Right renal cortex interstitium (tissue), 3 donors: Measurements from ENCODE around the gene CMTM1. TPM values are rescaled to one million over a fixed set of nuclear protein-coding genes. Genes with fewer than 3 reads are reported as not detected.
A peak's percentile ranks its signal among the peaks of the same experiment; 100 is the strongest.
"Not testable (repeated sequence)": the region's sequence is repeated elsewhere in the genome, so short reads cannot be mapped to it uniquely, and the experiment has no call there.

ENCODE experiments used
- DNase-seq, 3 donors: peaks; one replicate each; pipeline ENCODE4 v3.0.0-alpha.2; 2013; ENCODE audit warnings: low read depth in 3 of 3, low spot score in 2 of 3
- polyA plus RNA-seq, 3 donors: library from polyadenylated mRNA; unstranded; fragments of 120-200 nt; gene quantifications; one replicate each; pipeline ENCODE4 v1.2.1, GENCODE V29; 2013; ENCODE audit not compliant: insufficient read length in 3 of 3

CMTM1 gene
- polyA plus RNA-seq, 3 donors: 3.9 to 5.4 (median 4.8) TPM

DNA sequence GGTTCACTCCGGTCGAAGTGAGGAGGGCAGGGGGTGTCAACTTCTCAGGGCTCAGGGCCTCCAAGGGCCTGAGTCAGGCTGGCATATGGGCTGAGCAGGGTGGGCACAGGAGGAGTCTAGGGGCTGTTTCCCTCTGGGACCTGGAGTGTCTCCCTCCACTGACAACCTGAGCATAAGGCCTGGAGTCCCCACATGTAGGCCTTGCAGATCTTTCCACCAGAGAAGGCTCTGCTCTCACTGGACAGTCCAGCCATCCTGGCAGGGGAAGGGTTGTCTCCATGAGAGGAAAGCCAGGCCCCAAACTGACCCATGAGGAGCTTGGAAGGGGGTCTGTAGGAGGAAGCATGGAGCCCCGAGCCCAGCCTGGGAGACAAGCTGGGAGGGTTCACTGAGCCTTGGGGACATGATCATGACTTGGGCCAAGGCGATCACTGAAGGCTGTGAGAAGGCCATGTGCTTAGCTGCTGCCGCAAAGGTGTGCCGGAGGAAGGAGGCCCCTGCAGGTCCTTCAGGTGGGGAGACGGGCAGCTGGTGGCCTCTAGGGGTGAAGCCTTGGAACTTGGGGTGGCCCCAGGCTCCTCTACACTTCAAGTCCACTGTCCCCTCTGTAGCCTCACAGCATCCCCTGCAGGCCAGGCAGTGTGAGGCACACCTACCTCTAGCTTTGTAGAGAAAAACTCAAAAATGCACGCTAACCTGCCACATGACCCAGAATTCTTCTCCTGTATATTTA, 22.9 kb downstream of the CMTM1 start:
- no peak for DNase-seq

DNA sequence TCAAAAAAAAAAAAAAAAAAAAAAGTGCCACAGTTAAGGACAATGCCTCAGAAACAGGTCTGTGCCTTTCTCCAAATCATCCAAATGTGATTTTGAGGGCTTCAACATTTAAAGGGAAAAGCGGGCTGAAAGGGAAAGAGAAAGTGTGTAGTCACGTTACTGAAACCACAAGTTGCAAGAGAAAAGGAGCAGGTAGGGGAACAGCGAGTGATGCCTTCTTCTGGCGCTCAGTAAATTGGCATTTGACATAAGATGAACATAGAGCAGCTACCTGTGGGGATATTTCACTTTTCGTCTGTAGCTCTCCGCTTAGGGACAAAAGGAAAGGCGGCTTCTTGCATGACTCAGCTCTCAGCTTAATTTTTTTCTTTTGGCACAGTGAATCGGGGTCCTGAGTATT, 24.1 kb downstream of the CMTM1 start:
- no peak for DNase-seq

DNA sequence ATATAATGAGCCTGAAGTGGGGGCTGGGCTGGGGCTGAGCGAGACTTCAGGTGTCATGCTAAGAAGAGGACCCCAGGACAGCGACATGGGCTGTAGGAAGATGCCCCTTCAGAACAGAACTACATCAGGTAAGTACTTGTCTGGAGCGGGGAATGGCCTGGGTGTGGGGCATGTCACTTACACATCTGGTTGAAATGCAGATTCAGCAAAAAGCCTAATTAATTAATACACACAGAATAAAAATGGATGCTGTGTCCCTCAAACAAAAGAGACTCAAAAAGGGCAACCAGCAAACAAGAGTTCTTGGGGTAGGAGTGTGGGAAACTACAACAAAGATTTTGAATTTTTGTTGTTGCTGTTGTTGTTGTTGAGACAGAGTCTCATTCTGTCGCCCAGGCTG, 24.8 kb downstream of the CMTM1 start:
- no peak for DNase-seq

DNA sequence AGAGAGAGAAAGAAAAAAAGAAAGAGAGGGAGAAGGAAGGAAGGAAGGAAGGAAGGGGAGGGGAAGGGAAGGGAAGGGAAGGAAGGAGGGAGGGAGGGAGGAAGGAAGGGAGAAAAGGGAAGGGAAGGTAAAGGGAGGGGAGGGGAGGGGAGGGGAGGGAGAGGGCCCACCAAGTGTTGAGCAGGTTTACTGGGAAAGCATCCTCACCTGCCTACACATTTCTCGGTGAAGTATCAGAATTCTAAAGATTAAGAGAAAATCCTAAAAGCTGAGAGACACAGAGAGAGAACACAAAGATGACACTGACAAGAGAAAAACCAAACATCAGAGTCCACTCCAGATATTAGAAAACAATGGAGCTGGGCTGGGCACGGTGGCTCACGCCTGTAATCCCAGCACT, 26.0 kb downstream of the CMTM1 start:
- DNase-seq: no peak

DNA sequence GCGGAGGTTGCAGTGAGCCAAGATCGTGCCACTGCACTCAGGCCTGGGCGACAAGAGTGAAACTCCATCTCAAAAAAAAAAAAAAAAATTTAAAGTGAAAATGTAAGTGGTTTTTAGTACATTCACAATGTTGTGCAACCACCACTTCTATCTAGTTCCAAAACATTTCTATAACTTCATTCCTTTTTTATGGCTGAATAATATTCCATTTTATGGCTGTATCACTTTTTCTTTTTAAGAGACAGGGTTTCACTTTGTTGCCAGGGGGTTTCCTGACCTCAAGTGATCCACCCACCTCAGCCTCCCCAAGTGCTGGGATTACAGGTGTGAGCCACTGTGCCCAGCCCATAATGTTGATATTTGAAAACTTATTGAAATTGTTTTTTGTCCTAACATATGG, 26.6 kb downstream of the CMTM1 start:
- DNase-seq: no peak

DNA sequence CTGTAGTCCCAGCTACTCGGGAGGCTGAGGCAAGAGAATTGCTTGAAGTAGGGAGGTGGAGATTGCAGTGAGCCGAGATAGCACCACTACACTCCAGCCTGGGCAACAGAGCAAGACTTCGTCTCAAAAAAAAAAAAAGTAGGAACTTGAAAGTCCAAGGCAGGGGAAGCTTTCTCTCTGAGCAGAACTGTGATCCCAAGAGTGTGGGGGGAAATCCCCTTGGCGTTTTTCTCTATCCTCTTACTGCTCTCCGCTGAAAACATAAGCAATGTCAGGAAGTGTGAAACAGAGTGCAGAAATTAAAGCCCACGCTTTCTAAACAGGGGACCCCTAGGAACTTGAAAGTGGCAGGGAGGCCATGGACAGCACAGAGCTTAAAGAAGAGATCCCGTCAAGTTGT, 28.5 kb downstream of the CMTM1 start:
- DNase-seq: no peak

DNA sequence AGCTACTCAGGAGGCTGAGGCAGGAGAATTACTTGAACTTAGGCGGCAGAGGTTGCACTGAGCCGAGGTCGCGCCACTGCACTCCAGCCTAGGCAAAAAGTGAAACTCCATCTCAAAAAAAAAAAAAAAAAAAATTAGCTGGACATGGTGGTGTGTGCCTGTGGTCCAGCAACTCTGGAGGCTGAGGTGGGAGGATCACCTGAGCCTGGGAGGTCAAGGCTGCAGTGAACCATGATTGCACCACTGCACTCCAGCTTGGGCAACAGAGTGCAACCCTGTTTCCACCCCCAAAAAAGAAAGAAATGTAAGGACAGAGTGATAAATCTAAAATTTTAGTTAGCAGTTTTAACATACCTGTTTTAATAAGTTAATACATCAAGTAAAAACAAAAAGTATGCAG, 30.3 kb downstream of the CMTM1 start:
- not testable (repeated sequence) for DNase-seq

DNA sequence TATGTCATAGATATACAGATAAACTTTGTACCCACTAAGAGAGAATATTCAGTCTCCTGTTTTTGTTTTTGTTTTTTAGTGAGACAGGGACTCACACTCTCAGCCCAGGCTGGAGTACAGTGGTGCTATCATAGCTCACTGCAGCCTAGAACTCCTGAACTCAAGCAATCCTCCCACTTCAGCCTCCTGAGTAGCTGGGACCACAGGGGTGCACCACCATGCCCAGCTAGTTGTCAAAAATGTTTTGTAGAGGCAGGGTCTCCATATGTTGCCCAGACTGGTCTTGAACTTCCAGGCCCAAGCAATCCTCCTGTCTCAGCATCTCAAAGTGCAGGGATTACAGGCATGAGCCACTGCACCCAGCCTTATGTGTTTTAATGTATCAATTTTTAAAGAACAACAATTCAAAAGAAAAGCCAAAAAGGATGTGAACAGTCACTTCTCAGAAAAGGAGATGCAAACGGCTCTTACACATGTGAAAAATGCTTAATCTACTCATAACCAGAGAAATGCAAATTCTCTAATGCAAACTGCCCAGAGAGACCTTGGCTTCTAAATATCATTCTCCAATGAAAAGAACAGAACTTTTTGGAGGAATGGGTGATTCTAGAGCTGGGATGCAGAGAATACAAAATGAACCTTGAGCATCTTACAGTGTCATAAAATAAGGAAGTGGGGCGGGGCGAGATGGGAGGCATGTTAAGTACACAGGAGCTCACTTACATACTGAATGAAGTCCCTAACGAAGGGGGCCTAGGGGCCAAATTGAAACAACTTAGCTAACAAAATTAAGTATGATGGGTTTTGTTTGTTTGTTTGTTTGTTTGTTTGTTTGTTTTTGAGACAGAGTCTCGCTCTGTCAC, 31.0 kb downstream of the CMTM1 start:
- no peak for DNase-seq

DNA sequence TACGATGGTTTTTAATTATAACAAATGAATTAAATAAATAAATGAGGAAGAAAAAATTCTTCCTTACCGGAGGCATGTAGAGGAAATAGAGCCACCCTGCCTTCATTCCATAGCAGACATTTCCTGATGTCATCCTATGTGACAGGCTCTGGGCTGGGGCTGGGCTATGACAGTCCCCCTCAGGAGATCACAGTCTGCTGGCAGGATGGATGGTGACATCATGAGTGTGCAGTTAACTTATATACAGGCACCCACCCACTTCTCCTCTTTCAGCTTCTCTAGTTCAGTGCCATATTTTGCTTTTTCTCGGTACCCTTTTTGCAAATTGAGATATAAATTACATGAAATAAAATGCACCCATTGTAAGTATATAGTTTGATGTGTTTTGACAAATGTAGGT, 31.9 kb downstream of the CMTM1 start:
- no peak for DNase-seq

DNA sequence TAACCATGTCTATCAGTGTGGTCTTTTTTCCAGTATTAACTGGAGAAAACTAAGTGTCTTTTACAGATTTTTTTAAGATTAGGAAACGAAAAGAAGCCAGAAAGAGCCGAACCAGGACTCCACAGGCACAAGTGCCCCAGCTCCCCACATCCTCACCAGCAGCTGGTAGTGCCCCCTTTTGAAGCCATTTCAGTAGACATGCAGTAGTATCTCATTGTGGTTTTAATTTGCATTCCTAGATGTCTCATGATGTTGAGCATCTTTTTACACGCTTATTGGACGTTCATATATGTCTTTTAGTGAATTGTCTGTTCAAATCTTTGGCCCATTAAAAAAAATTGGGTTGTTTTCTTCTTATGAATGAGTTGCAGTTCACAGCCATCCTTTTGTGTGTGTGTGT, 33.5 kb downstream of the CMTM1 start:
- DNase-seq: no peak

DNA sequence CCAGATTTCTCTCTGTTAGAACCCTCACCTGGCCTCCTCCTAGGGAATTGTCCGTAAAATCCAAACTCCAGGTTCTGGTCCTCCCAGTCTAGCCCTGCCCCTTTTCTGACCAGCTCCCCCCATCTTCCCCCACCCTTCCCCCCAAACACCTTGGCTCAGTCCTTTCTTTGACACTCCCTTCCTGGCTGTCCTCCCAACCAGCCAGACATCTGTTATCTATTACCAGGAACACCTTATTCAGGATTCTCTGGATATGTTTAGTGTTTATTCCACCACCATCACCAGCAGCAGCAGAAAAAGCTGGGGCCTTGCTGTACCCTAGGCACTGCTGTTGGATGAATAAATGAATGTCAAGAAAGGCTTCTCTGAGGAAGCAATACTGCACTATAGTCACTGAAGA, 34.2 kb downstream of the CMTM1 start:
- no peak for DNase-seq

DNA sequence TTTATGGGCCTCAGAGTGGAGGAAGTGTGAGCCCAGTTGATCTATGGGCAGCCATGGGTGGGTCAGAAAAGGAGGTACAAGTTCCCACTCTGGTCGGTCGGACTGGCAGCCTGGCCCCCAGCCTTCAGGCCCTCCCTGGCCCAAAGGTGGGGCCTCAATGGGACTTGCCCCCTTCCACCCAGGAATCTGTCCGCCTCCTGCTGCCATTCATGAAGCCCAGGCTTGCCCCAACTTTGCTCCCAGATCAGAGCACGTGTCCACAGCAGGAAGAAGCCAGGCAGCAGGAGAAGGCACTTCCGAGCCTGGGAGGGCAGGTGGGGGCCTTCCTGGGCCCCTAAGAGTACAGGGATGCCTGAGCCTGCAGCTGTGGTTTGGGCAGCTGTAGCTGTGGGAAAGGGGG, 35.2 kb downstream of the CMTM1 start:
- no peak for DNase-seq

DNA sequence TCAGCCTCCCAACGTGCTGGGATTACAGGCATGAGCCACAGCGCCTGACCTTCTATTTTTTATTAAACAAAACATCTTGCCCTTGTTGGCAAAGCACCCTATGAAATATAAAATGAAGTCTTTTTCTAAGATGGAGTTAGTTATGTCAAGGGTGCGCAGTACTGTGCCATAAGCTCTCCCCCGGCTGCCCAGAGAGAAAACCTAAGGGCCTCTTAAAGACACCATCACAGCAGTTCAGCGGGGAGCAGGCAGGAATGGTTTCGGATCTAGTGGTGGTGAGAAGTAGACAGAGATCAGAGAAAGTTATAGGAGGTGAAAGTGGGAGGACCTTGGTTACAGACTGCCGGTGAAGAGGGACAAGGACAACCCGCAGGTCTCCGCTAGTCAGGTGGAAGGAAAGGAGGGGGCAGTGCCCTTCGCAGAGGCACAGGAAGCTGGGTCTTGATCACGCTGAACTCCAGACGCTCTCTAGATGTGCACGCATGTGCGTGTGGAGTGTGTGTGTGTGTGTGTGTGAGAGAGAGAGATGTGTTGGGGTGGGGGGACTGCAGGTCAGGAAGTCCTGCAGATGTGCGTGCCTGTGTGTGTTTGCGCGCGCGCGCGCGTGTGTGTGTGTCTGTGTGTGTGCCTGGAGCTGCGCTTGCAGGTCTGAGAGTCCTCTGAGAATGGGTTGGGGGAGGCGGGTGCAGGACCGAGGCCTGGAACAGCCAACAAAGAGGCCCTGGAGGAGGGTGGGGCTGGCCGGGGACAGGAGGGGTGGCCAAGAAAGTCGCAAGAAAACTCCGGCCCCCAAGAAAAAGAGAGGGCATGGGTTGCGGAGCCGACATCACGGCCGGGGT, 37.5 kb downstream of the CMTM1 start:
- peak; percentile 36 to 68 (median 55) for DNase-seq

DNA sequence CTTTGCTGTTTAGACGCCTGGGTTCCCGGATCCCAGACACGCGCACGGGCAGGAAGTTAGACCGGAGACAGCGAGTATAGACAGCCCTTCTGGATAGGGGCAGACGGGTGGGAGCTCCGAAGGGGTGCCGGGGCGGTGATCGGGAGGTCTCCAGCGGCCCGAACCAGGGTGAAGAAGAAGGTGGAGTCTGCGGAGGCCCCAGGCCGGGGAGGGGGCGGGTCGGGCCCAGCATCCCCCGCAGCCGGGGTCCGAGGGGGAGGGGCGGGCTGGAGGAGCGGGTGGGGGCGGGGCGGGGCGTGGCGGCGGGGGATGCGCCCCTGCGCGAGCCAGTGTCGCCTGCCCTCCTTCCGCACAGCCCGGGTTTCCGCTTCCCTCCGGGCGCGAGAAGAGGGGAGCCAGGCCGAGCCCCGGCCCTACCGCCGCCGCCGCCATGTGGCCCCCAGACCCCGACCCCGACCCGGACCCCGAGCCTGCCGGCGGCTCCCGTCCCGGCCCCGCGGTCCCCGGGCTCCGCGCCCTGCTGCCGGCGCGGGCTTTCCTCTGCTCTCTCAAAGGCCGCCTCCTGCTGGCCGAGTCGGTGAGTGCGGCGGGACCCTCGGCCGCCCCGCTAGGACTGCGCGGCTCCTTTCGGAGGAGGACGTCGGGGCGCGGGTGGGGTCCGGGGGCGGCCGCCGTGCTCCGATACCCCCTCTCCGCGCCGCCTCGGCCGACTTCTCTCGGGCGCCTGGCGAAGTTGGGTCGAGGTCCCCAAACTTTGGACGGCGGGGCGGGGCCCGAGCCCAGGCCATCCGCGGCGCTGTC, 38.3 kb downstream of the CMTM1 start, which contains the start of gene CMTM3:
Gene CMTM3 (plus strand): TSS at position 329 of the 801 bp plus-strand sequence. CDS start 102 bp downstream, at position 431.
- DNase-seq: peak in 2 of 3 donors; percentile 55 to 63

DNA sequence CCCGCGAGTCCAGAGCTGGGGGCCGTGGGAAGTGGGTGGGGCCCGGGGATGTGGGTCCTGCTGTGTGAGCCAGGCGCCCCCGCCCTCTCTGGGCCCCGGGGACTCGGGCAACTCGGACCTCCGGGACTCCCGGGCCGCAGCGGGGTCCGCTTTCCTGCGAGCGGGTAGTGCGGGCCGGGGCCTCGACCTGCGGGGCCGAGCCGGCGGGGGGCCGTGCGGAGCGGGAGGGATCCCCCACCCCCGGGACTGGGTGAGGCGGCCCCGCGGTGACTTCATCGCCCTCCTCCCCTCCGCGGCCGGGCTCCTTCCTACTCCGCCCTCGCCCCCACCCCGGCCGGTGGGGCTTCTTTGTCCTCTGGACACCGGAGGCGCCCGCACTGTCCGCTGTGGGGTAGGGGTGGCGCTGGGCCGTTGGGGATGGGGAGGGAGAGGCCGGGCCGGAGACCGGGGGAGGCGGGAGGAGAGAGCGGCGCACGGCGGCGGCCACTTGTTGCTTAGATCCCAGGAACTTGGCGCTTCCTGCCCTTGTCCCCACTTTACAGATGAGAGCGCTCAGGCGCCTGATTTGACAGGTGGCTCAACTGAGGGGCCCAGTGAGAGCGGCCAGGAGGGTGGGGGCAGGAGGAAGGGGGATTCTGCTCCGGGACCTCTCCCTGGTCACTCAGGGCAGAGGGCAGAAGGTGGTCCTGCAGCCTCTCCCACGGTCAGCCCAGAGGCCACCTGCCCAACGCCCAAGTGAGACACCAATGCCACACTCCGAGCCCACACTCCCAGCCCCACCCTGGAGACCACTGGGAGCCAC, 39.1 kb downstream of the CMTM1 start:
- no peak for DNase-seq

DNA sequence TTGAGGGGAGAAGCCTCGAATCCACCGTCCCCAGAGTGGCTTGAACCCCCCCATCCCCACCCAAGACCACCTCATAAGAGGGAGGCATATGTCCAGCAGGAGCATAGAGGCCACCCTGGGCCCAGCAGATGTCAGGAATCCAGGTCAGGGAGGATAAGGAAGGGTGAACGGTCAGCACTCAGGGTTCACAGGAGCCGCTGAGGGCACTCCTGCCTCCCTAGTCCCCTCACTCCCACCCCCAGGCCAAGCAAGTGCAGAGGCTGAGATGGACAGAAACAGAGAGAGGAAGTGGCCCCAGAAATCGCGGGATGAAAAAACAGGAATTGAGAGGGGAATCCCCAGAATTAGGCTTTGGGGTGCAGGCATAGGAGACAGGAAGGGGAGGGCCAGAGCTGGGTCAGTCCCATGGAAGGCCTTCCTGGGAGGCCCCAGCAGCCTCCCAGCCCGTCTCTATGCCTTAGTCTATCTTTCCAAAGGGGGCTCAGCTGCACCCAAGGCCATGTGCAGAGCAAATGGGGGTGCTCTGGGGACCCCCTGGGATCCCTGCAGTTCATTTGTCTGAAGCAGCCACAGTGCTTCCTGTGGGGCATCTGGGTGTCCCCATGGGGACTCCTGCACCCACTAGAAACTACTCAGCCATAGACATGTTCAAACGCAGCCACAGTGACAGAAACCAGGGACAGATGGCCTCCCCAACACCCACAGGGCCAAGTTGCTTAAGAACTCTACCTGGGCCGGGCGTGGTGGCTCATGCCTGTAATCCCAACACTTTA, 39.9 kb downstream of the CMTM1 start:
- DNase-seq: no peak

DNA sequence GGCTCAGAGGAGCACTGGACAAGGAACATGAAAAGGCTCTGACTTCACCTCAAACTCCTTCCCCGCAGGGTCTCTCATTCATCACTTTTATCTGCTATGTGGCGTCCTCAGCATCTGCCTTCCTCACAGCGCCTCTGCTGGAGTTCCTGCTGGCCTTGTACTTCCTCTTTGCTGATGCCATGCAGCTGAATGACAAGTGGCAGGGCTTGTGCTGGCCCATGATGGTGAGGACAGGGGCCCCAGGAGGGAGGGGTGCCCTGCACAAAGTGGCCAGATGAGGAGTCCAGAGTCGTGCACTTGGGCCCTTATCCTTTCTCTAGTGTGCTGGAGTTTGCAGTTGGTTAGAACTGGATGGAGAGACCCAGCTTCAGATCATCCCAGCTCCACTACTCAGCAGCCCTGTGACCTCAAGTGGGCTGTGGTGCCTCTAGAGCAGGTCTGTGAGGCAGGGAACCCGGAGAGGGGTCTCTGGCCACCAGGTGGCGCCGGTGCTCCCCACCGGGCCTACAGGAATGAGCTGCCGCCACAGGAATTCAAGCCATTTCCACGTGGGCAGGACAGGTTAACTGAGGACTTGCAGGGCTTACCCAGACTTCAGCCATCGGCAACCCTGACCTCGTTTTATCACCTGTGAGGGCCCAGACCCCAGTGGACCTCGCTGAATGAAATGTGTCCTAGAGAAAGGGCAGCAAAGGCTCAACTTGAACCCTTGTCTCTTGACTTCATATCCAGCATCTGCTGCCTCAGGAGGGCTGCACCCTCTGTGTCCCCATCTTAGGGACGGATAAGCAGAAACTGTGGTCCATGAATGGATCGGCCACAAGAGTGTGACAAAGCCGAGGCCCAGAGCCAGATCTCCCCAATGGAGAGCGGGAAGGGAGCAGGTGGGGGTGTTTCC, 42.3 kb downstream of the CMTM1 start:
- DNase-seq: peak; percentile 67 to 74 (median 70)

DNA sequence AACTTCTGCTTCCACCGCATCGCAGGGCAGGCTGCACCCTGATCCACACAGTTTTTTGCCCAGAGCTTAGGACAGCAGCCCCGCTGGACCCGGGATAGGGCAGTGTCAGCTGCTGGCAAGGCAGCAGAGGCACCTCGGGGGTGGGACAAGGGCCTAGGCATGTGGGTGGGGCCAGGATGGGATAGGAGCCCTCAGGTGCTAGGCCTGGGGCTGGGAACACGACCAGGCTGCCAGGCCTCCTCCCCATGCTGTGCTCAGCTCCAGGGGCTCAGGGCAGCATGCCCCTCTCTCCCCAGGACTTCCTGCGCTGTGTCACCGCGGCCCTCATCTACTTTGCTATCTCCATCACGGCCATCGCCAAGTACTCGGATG, 42.9 kb downstream of the CMTM1 start:
- DNase-seq: no peak
